ENCODE results near the gene CAPN14. TPM values are rescaled to one million over a fixed set of nuclear protein-coding genes. Genes with fewer than 3 reads are reported as not detected.

The CAPN14 gene
- total and polyA plus RNA-seq, 4 donors: 0.05 to 0.08 TPM; not detected in 2

DNA sequence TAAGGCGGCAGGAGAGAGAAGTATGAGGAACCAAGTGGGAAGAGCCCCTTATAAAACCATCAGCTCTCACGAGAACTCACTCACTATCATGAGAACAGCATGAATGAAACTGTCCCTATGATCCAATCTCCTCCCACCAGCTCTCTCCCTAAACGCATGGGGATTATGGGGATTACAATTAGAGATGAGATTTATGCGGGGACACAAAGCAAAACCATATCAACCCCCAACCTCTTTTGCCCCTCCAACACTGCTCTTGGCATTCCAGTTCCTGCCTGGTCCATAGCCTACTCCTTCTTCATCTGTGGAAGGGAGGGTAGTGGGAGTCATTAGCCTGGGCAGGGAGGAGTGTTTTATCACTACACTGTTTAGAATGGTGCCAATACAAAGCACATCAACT is 15.3 kb upstream of the CAPN14 start:
- WGBS: 73% methylated on average over 4 of the region's 4 CpGs
- Histone ChIP-seq H3K4me3 (ENCODE audit: low read depth in 1 of 3, low read length in 3 of 3) (no peak overlapping the region), H3K27ac (ENCODE audit: low read depth in 1 of 2, low read length in 2 of 2) (no peak overlapping the region), H3K27me3 (ENCODE audit: control insufficient read depth in 4 of 4, insufficient read depth in 4 of 4, low read length in 3 of 4) (peaks cover 0 to 9% (median 2%) of the 10 kb centered on the region in 4 donors), H3K9me3 (ENCODE audit: control insufficient read depth in 4 of 4, low read length in 3 of 4) (no peaks in the 10 kb centered on the region), H3K9ac (ENCODE audit: low read depth in 1 of 2, low read length in 2 of 2) (no peak overlapping the region), H3K4me1 (ENCODE audit: control insufficient read depth in 4 of 4, insufficient read depth in 4 of 4, low read length in 3 of 4) (peaks cover 0 to 7% (median 4%) of the 10 kb centered on the region in 4 donors), H3K36me3 (ENCODE audit: control insufficient read depth in 4 of 4, insufficient read depth in 3 of 4, low read depth in 1 of 4, low read length in 3 of 4) (no peaks in the 10 kb centered on the region)
- no peak for DNase-seq (ENCODE audit: low spot score)
- TF ChIP-seq RXRA (IDR thresholded peaks at IDR 0.05): no peak
- no peak for TF ChIP-seq EGR1 (IDR thresholded peaks at IDR 0.05; ENCODE audit: low read depth in 2 of 2)
- TF ChIP-seq, protein P1, sequence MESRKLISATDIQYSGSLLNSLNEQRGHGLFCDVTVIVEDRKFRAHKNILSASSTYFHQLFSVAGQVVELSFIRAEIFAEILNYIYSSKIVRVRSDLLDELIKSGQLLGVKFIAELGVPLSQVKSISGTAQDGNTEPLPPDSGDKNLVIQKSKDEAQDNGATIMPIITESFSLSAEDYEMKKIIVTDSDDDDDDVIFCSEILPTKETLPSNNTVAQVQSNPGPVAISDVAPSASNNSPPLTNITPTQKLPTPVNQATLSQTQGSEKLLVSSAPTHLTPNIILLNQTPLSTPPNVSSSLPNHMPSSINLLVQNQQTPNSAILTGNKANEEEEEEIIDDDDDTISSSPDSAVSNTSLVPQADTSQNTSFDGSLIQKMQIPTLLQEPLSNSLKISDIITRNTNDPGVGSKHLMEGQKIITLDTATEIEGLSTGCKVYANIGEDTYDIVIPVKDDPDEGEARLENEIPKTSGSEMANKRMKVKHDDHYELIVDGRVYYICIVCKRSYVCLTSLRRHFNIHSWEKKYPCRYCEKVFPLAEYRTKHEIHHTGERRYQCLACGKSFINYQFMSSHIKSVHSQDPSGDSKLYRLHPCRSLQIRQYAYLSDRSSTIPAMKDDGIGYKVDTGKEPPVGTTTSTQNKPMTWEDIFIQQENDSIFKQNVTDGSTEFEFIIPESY (IDR thresholded peaks at IDR 0.05): no peak
- no peak for TF ChIP-seq RAD21 (IDR thresholded peaks at IDR 0.05)
- TF ChIP-seq JUND (IDR thresholded peaks at IDR 0.05): no peak
- TF ChIP-seq, protein P2, sequence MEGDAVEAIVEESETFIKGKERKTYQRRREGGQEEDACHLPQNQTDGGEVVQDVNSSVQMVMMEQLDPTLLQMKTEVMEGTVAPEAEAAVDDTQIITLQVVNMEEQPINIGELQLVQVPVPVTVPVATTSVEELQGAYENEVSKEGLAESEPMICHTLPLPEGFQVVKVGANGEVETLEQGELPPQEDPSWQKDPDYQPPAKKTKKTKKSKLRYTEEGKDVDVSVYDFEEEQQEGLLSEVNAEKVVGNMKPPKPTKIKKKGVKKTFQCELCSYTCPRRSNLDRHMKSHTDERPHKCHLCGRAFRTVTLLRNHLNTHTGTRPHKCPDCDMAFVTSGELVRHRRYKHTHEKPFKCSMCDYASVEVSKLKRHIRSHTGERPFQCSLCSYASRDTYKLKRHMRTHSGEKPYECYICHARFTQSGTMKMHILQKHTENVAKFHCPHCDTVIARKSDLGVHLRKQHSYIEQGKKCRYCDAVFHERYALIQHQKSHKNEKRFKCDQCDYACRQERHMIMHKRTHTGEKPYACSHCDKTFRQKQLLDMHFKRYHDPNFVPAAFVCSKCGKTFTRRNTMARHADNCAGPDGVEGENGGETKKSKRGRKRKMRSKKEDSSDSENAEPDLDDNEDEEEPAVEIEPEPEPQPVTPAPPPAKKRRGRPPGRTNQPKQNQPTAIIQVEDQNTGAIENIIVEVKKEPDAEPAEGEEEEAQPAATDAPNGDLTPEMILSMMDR (IDR thresholded peaks at IDR 0.05; ENCODE audit: low read depth, low read length, missing input control): no peak
- TF ChIP-seq, protein P3, sequence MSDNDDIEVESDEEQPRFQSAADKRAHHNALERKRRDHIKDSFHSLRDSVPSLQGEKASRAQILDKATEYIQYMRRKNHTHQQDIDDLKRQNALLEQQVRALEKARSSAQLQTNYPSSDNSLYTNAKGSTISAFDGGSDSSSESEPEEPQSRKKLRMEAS (IDR thresholded peaks at IDR 0.05): no peak
- no peak for TF ChIP-seq ATF3 (IDR thresholded peaks at IDR 0.05)
- no peak for TF ChIP-seq REST (IDR thresholded peaks at IDR 0.05)
- TF ChIP-seq SP1 (IDR thresholded peaks at IDR 0.05): no peak
- no peak for TF ChIP-seq YY1 (IDR thresholded peaks at IDR 0.05)
- no peak for TF ChIP-seq FOXA2 (IDR thresholded peaks at IDR 0.05)
- TF ChIP-seq HNF4G (IDR thresholded peaks at IDR 0.05): no peak

GRCh38 chr2:31231571-31232302 is 14.4 kb upstream of the CAPN14 start:
- 62% methylated on average over 15 of the region's 15 CpGs for WGBS
- Histone ChIP-seq H3K9me3 (ENCODE audit: control insufficient read depth in 4 of 4, low read length in 3 of 4) (no peaks in the 10 kb centered on the region), H3K9ac (ENCODE audit: low read depth in 1 of 2, low read length in 2 of 2) (no peak overlapping the region), H3K4me3 (ENCODE audit: low read depth in 1 of 3, low read length in 3 of 3) (no peak overlapping the region), H3K36me3 (ENCODE audit: control insufficient read depth in 4 of 4, insufficient read depth in 3 of 4, low read depth in 1 of 4, low read length in 3 of 4) (no peaks in the 10 kb centered on the region), H3K4me1 (ENCODE audit: control insufficient read depth in 4 of 4, insufficient read depth in 4 of 4, low read length in 3 of 4) (peaks cover 0 to 7% (median 4%) of the 10 kb centered on the region in 4 donors), H3K27ac (ENCODE audit: low read depth in 1 of 2, low read length in 2 of 2) (no peak overlapping the region), H3K27me3 (ENCODE audit: control insufficient read depth in 4 of 4, insufficient read depth in 4 of 4, low read length in 3 of 4) (peaks cover 0 to 9% (median 2%) of the 10 kb centered on the region in 4 donors)
- DNase-seq (ENCODE audit: low spot score): no peak
- TF ChIP-seq RXRA (IDR thresholded peaks at IDR 0.05) (no peak), JUND (IDR thresholded peaks at IDR 0.05) (no peak), GABPA (IDR thresholded peaks at IDR 0.05 in 1 of 2, conservative IDR thresholded peaks at IDR 0.05 in 1 of 2) (no peak)

All from liver (tissue), 9 donors.